IMR-90 (cell line): ENCODE results near the gene RAB27B. TPM values are rescaled to one million over a fixed set of nuclear protein-coding genes. Genes with fewer than 3 reads are reported as not detected.

Experiments
- ATAC-seq: fragments of 200-7000 bp; cut with Tn5 transposase; 2 replicates; pipeline ENCODE4 v1.9.1; 2020; ENCODE audit warnings: low read depth, mild to moderate bottlenecking, moderate library complexity
- BruUV-seq: library from RNA; stranded (reverse); fragments of 400-500 nt; replicated peaks from 2 replicates; lab custom pipeline; 2021; lab: Mats Ljungman, UMichigan
- CTCF ChIA-PET: fragments of 300-600 bp; formaldehyde crosslinking; extraction: SDS; loops from one replicate; lab custom pipeline; 2021; ENCODE audit warnings: antibody characterized with exemption; lab: Yijun Ruan, JAX
- POLR2A ChIA-PET: fragments of 300-600 bp; sonication (Branson Sonifier 250); formaldehyde crosslinking; loops from one replicate; lab custom pipeline; 2022; ENCODE audit warnings: antibody characterized with exemption; ENCODE audit not compliant: unreplicated experiment; lab: Charles Lee
- DNase-seq: peaks from one replicate; pipeline ENCODE4 v3.0.0; 2013
- H2AFZ ChIP-seq: replicated peaks from 2 replicates; pipeline ENCODE3; 2013; ENCODE audit warnings: low read length, mild to moderate bottlenecking; ENCODE audit not compliant: poor library complexity
- H2AK5ac ChIP-seq: 2 replicates; pipeline ENCODE4 v1.6.1; 2013; ENCODE audit warnings: low read depth, low read length, inconsistent platforms
- H2AK9ac ChIP-seq: replicated peaks from 2 replicates; pipeline ENCODE3; 2013; ENCODE audit warnings: mild to moderate bottlenecking, low read depth, low read length, moderate library complexity; ENCODE audit not compliant: poor library complexity
- H2BK120ac ChIP-seq: 2 replicates; pipeline ENCODE4 v1.6.1; 2013; ENCODE audit warnings: low read depth, low read length, inconsistent platforms
- H2BK15ac ChIP-seq: 3 replicates; pipeline ENCODE4 v1.6.1; 2013; ENCODE audit warnings: low read depth, low read length, inconsistent platforms
- H2BK20ac ChIP-seq: 2 replicates; pipeline ENCODE4 v1.6.1; 2013; ENCODE audit warnings: low read depth, mild to moderate bottlenecking, inconsistent platforms, low read length, moderate library complexity
- H2BK5ac ChIP-seq: 2 replicates; pipeline ENCODE4 v1.6.1; 2013; ENCODE audit warnings: mild to moderate bottlenecking, low read depth, low read length, inconsistent platforms; ENCODE audit not compliant: poor library complexity, severe bottlenecking
- H3K14ac ChIP-seq: replicated peaks from 2 replicates; pipeline ENCODE4 v1.6.1; 2013; ENCODE audit warnings: low read depth, low read length, inconsistent platforms
- H3K18ac ChIP-seq: 2 replicates; pipeline ENCODE4 v1.6.1; 2013; ENCODE audit warnings: low read depth, low read length, control low read depth
- H3K23ac ChIP-seq: 2 replicates; pipeline ENCODE4 v1.6.1; 2013; ENCODE audit warnings: low read depth, low read length, inconsistent platforms
- H3K27ac ChIP-seq: 2 replicates; pipeline ENCODE4 v1.5.1; 2013; ENCODE audit warnings: mild to moderate bottlenecking, control low read depth, low read length; ENCODE audit not compliant: insufficient read depth
- H3K27me3 ChIP-seq: 2 replicates; pipeline ENCODE4 v1.6.1; 2013; ENCODE audit warnings: low read length; ENCODE audit not compliant: control insufficient read depth, insufficient read depth
- H3K36me3 ChIP-seq: 2 replicates; pipeline ENCODE4 v1.6.1; 2013; ENCODE audit warnings: low read length, mixed read lengths; ENCODE audit not compliant: control insufficient read depth, insufficient read depth
- H3K4ac ChIP-seq: 2 replicates; pipeline ENCODE4 v1.6.1; 2013; ENCODE audit warnings: low read depth, low read length, inconsistent platforms
- H3K4me1 ChIP-seq: 2 replicates; pipeline ENCODE4 v1.6.1; 2013; ENCODE audit warnings: low read length, mixed read lengths; ENCODE audit not compliant: control insufficient read depth, insufficient read depth
- H3K4me2 ChIP-seq: 2 replicates; pipeline ENCODE4 v1.6.1; 2013; ENCODE audit warnings: low read depth, mild to moderate bottlenecking, control low read depth, low read length, moderate library complexity
- H3K4me3 ChIP-seq: 2 replicates; pipeline ENCODE4 v1.5.1; 2013; ENCODE audit warnings: low read depth, mild to moderate bottlenecking, control low read depth, low read length, moderate library complexity; ENCODE audit not compliant: insufficient read depth
- H3K56ac ChIP-seq: 2 replicates; pipeline ENCODE4 v1.6.1; 2013; ENCODE audit warnings: low read length, inconsistent platforms; ENCODE audit not compliant: insufficient read depth; ENCODE audit errors: extremely low read depth
- H3K79me1 ChIP-seq, 2 experiments: 2 replicates each; pipeline ENCODE4 v1.6.1; 2013; ENCODE audit warnings: low read length in 2 of 2, inconsistent platforms in 1 of 2, low read depth in 1 of 2
- H3K9ac ChIP-seq: 2 replicates; pipeline ENCODE4 v1.6.1; 2013; ENCODE audit warnings: low read depth, low read length, control low read depth
- H3K9me1 ChIP-seq: 2 replicates; pipeline ENCODE4 v1.6.1; 2013; ENCODE audit warnings: low read length, inconsistent platforms; ENCODE audit not compliant: insufficient read depth
- H3K9me3 ChIP-seq: 2 replicates; pipeline ENCODE4 v1.6.1; 2013; ENCODE audit warnings: low read length; ENCODE audit not compliant: control insufficient read depth, insufficient read depth
- H4K20me1 ChIP-seq: 2 replicates; pipeline ENCODE4 v1.6.1; 2013; ENCODE audit warnings: low read length, inconsistent platforms; ENCODE audit not compliant: insufficient read depth
- H4K5ac ChIP-seq: 2 replicates; pipeline ENCODE4 v1.6.1; 2013; ENCODE audit warnings: mild to moderate bottlenecking, low read depth, low read length, control low read depth
- H4K8ac ChIP-seq, 2 experiments: 2 replicates each; pipeline ENCODE4 v1.6.1; 2013; ENCODE audit warnings: low read depth in 2 of 2, low read length in 2 of 2, control low read depth in 1 of 2, inconsistent platforms in 1 of 2
- H4K91ac ChIP-seq: 2 replicates; pipeline ENCODE4 v1.6.1; 2013; ENCODE audit warnings: low read depth, low read length, inconsistent platforms; ENCODE audit not compliant: insufficient read depth
- CHD1 ChIP-seq: IDR thresholded peaks from 2 replicates; pipeline ENCODE4 v1.6.1; 2012; ENCODE audit warnings: low read depth, low read length, improper control_type of control experiment
- ELK1 ChIP-seq: fragments of 150-350 bp; IDR thresholded peaks from 2 replicates; pipeline ENCODE4 v1.6.1; 2016; ENCODE audit warnings: low read depth, mild to moderate bottlenecking, low read length, moderate library complexity, borderline replicate concordance
- WGBS, 2 experiments: methylation state at CpG; one replicate each; pipeline versions ENCODE4 v1.1.5 to v1.1.7; 2013; ENCODE audit warnings: missing lambda C conversion rate in 2 of 2; ENCODE audit not compliant: insufficient read length in 1 of 2; ENCODE audit errors: extremely low coverage in 2 of 2; 5-methylcytosine and 5-hydroxymethylcytosine counted together
- dilution Hi-C: fragments of 300-500 bp; cut with HindIII; formaldehyde crosslinking; loops from one replicate; pipeline ENCODE4 v1.14.3; 2018; ENCODE audit warnings: low sequenced_read_pairs; ENCODE audit not compliant: unreplicated experiment
- in situ Hi-C: fragments of 300-500 bp; cut with MboI; formaldehyde crosslinking; loops from 3 replicates; pipeline ENCODE4 v1.14.3; 2019; ENCODE audit warnings: low sequenced_read_pairs, inconsistent platforms, mixed read lengths
- intact Hi-C: fragments of 100-400 bp; cut with micrococcal nuclease; formaldehyde crosslinking; loops from 2 replicates; pipeline ENCODE4 v1.10.0; 2022
- polyA plus RNA-seq, 3 experiments: library from polyadenylated mRNA; depleted of rRNA; stranded (reverse); fragments of >200 nt; gene quantifications; 2 replicates each; pipeline ENCODE4 v1.2.3, GENCODE V29; 2012; ENCODE audit warnings: low replicate concordance in 1 of 3
- total RNA-seq: library from RNA; depleted of rRNA; stranded (reverse); fragments of >200 nt; gene quantifications from 2 replicates; pipeline ENCODE4 v1.2.3, GENCODE V29; 2012

Gene RAB27B
- total and polyA plus RNA-seq, 2 of the 4 experiments (the other 2 are of a cell fraction): 0.24 to 1.3 TPM

GRCh38 chr18:54873884-54874255 is 45.6 kb downstream of the RAB27B start:
- no peak overlapping the region for H3K4me3 ChIP-seq
- H3K36me3 ChIP-seq: no peaks in the 10 kb centered on the region
- H3K27ac ChIP-seq: no peak overlapping the region
- intact Hi-C loops: no loop called here
- no peak overlapping the region for H2BK5ac ChIP-seq
- H3K4ac ChIP-seq: no peak overlapping the region
- no peak overlapping the region for H3K14ac ChIP-seq
- TF ChIP-seq ELK1: no peak
- TF ChIP-seq CHD1: no peak
- ChIA-PET CTCF (no interaction called here), POLR2A (no interaction called here)
- no peak overlapping the region for H3K56ac ChIP-seq
- H4K91ac ChIP-seq: no peak overlapping the region
- no peak overlapping the region for H2AFZ ChIP-seq
- no peak overlapping the region for H4K8ac ChIP-seq
- H2BK20ac ChIP-seq: no peak overlapping the region
- no peak for DNase-seq
- no peaks in the 10 kb centered on the region for H3K27me3 ChIP-seq
- no peaks in the 10 kb centered on the region for H3K9me1 ChIP-seq
- H3K79me1 ChIP-seq: no peaks in the 10 kb centered on the region
- no peak overlapping the region for H2BK15ac ChIP-seq
- H3K9ac ChIP-seq: no peak overlapping the region
- no peak for ATAC-seq
- dilution Hi-C loops: no loop called here
- no peak overlapping the region for H3K18ac ChIP-seq
- no peak overlapping the region for H4K5ac ChIP-seq
- no peak overlapping the region for H2AK5ac ChIP-seq
- H3K23ac ChIP-seq: no peak overlapping the region
- no peaks in the 10 kb centered on the region for H3K9me3 ChIP-seq
- no CpG with 5 or more reads among the region's 2 CpGs for WGBS, 2 experiments
- H4K20me1 ChIP-seq: no peaks in the 10 kb centered on the region
- no peak overlapping the region for H2AK9ac ChIP-seq
- H2BK120ac ChIP-seq: no peak overlapping the region
- H3K4me2 ChIP-seq: no peak overlapping the region
- peaks cover 2% of the 10 kb centered on the region; the same call in 1 of the 2 replicates for H3K4me1 ChIP-seq
- in situ Hi-C loops: no loop called here
- no TSS peak for BruUV-seq
